HEK293 (cell line): Measurements from ENCODE around the gene TFAP2C.

Experiments
- CTCF ChIP-seq: fragments of 450-650 bp; formaldehyde crosslinking; IDR thresholded peaks from 2 replicates; pipeline ENCODE4 v1.5.1; 2016; ENCODE audit warnings: missing biosample characterization, missing genetic modification characterization
- ZBTB1 ChIP-seq: fragments of 450-650 bp; formaldehyde crosslinking; IDR thresholded peaks from 2 replicates; pipeline ENCODE4 v1.5.1; 2016; ENCODE audit warnings: missing biosample characterization, missing genetic modification characterization
- ZBTB44 ChIP-seq: fragments of 450-650 bp; IDR thresholded peaks from 2 replicates; pipeline ENCODE4 v1.5.1; 2018; ENCODE audit warnings: missing biosample characterization, mild to moderate bottlenecking, missing genetic modification characterization
- ZNF174 ChIP-seq: fragments of 450-650 bp; formaldehyde crosslinking; IDR thresholded peaks from 2 replicates; pipeline ENCODE4 v1.5.0; 2017; ENCODE audit warnings: missing biosample characterization, mild to moderate bottlenecking, missing genetic modification characterization
- ZNF19 ChIP-seq: fragments of 450-650 bp; formaldehyde crosslinking; IDR thresholded peaks from 2 replicates; pipeline ENCODE4; 2016; ENCODE audit warnings: missing biosample characterization, missing genetic modification characterization, low read depth
- TF ChIP-seq, protein P1 (sequence below): fragments of 450-650 bp; formaldehyde crosslinking; IDR thresholded peaks from 2 replicates; pipeline ENCODE4 v1.5.1; 2016; ENCODE audit warnings: missing biosample characterization, missing genetic modification characterization
- TF ChIP-seq, protein P2 (sequence below): fragments of 450-650 bp; formaldehyde crosslinking; IDR thresholded peaks from 2 replicates; pipeline ENCODE4 v1.5.1; 2016; ENCODE audit warnings: missing biosample characterization, missing genetic modification characterization

GRCh38 chr20:56595746-56596475, 33.2 kb upstream of the TFAP2C start:
- TF ChIP-seq ZBTB1 (tag by site-specific recombination) (no peak), CTCF (tag by site-specific recombination) (no peak), ZNF19 (tag by site-specific recombination) (no peak), ZNF174 (tag by site-specific recombination) (no peak), ZBTB44 (no peak)
- TF ChIP-seq, protein P1, sequence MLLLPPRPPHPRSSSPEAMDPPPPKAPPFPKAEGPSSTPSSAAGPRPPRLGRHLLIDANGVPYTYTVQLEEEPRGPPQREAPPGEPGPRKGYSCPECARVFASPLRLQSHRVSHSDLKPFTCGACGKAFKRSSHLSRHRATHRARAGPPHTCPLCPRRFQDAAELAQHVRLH (tag by site-specific recombination): no peak
- TF ChIP-seq, protein P2, sequence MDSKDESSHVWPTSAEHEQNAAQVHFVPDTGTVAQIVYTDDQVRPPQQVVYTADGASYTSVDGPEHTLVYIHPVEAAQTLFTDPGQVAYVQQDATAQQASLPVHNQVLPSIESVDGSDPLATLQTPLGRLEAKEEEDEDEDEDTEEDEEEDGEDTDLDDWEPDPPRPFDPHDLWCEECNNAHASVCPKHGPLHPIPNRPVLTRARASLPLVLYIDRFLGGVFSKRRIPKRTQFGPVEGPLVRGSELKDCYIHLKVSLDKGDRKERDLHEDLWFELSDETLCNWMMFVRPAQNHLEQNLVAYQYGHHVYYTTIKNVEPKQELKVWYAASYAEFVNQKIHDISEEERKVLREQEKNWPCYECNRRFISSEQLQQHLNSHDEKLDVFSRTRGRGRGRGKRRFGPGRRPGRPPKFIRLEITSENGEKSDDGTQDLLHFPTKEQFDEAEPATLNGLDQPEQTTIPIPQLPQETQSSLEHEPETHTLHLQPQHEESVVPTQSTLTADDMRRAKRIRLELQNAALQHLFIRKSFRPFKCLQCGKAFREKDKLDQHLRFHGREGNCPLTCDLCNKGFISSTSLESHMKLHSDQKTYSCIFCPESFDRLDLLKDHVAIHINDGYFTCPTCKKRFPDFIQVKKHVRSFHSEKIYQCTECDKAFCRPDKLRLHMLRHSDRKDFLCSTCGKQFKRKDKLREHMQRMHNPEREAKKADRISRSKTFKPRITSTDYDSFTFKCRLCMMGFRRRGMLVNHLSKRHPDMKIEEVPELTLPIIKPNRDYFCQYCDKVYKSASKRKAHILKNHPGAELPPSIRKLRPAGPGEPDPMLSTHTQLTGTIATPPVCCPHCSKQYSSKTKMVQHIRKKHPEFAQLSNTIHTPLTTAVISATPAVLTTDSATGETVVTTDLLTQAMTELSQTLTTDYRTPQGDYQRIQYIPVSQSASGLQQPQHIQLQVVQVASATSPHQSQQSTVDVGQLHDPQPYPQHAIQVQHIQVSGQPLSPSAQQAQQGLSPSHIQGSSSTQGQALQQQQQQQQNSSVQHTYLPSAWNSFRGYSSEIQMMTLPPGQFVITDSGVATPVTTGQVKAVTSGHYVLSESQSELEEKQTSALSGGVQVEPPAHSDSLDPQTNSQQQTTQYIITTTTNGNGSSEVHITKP (tag by site-specific recombination): no peak
